ENCODE data around the gene SHPK. TPM values are rescaled to one million over a fixed set of nuclear protein-coding genes. Genes with fewer than 3 reads are reported as not detected.
A peak's percentile ranks its signal among the peaks of the same experiment; 100 is the strongest.

SHPK gene
- total and polyA plus RNA-seq, 9 of the 15 experiments (the other 6 are each of a cell fraction or from before 2014, with no cell fraction given) = 2.5 to 16.3 (median 11.8) TPM

DNA sequence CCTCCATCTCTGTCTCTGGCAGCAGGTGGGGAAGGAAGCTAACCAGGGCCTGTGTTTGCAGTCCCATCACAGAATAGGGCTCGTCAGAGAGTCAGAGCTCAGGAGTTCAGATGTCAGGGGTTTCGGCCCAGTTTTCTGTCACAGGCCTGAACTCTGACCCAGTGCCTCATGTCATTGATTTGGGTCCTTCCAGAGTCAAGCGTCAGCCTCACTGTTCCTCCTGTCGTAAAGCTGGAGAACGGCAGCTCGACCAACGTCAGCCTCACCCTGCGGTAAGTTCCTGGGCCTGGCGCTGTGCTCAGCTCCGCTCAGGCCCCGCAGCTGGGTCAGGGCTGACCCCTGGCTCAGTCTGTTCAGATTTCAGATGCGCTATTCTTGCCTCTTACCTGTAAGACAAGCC, 11.2 kb upstream of the SHPK start:
- H3K36me3 ChIP-seq (ENCODE audit: control insufficient read depth, insufficient read depth, low read length) = no peaks in the 10 kb centered on the region
- no peaks in the 10 kb centered on the region for H3K27me3 ChIP-seq (ENCODE audit: control insufficient read depth in 2 of 2, insufficient read depth in 2 of 2, low read length in 2 of 2)
- POLR2A ChIA-PET = interaction anchor here (0.9 kb wide), 1 partner anchor 20 kb away, joined by 3 read pairs; no protein-coding TSS in a partner anchor
- peak overlapping the region in 1 of 2 experiments; percentile 35; a peak in 1 of 4 replicates for H3K9ac ChIP-seq (ENCODE audit: insufficient read depth in 1 of 2, low read depth in 2 of 2, low read length in 2 of 2)
- 72% methylated on average over 7 of the region's 12 CpGs for WGBS (ENCODE audit: insufficient coverage, low coverage, missing lambda C conversion rate)
- no TSS peak for BruUV-seq (replicated peaks)
- no peak overlapping the region for H3K4me2 ChIP-seq (ENCODE audit: insufficient read depth, low read length)
- ATAC-seq = no peak
- H3K9me1 ChIP-seq (ENCODE audit: control insufficient read depth, insufficient read depth, low read length) = no peaks in the 10 kb centered on the region
- in situ Hi-C loops (cut with MboI) = no loop called here
- intact Hi-C loops (cut with micrococcal nuclease) = no loop called here
- H3K4me3 ChIP-seq = no peak overlapping the region
- no peak overlapping the region for H2AFZ ChIP-seq (ENCODE audit: low read depth, low read length)
- no peaks in the 10 kb centered on the region for H4K20me1 ChIP-seq (replicated peaks; ENCODE audit: control insufficient read depth, insufficient read depth, low read length)
- no peak for DNase-seq (ENCODE audit: extremely low read depth in 1 of 4, low spot score in 3 of 4)
- no peaks in the 10 kb centered on the region for H3K79me2 ChIP-seq (ENCODE audit: control insufficient read depth, insufficient read depth, low read length)
- H3K4me1 ChIP-seq (replicated peaks in 1 of 2; ENCODE audit: control insufficient read depth in 2 of 2, insufficient read depth in 2 of 2, low read length in 2 of 2) = peaks cover 0 to 6% of the 10 kb centered on the region in 2 experiments; a peak in 1 of 5 replicates
- CTCF ChIA-PET (ENCODE audit: low intra/inter-chr PET ratio) = interaction anchor here (0.6 kb wide), 1 partner anchor 45 kb away, joined by 3 read pairs; no protein-coding TSS in a partner anchor
- no peak for FAIRE-seq
- H3K9me3 ChIP-seq (replicated peaks; ENCODE audit: control insufficient read depth, insufficient read depth, low read depth, low read length) = no peaks in the 10 kb centered on the region
- no peak overlapping the region for H3K27ac ChIP-seq (ENCODE audit: extremely low read depth, low read depth, low read length)
- TF ChIP-seq ZNF589 (CRISPR knock-in tag; IDR thresholded peaks at IDR 0.05; ENCODE audit: low read depth) = no peak
- TF ChIP-seq PRMT5 (CRISPR knock-in tag; IDR thresholded peaks at IDR 0.05) = no peak
- TF ChIP-seq, protein P1, sequence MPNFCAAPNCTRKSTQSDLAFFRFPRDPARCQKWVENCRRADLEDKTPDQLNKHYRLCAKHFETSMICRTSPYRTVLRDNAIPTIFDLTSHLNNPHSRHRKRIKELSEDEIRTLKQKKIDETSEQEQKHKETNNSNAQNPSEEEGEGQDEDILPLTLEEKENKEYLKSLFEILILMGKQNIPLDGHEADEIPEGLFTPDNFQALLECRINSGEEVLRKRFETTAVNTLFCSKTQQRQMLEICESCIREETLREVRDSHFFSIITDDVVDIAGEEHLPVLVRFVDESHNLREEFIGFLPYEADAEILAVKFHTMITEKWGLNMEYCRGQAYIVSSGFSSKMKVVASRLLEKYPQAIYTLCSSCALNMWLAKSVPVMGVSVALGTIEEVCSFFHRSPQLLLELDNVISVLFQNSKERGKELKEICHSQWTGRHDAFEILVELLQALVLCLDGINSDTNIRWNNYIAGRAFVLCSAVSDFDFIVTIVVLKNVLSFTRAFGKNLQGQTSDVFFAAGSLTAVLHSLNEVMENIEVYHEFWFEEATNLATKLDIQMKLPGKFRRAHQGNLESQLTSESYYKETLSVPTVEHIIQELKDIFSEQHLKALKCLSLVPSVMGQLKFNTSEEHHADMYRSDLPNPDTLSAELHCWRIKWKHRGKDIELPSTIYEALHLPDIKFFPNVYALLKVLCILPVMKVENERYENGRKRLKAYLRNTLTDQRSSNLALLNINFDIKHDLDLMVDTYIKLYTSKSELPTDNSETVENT (CRISPR knock-in tag; IDR thresholded peaks at IDR 0.05) = no peak

Measured in K562 (cell line).